Fibroblast of pulmonary artery (primary cell): ENCODE results near the gene CORO2B.
A peak's percentile ranks its signal among the peaks of the same experiment; 100 is the strongest.

Source experiments
- DNase-seq: peaks from one replicate; pipeline ENCODE4 v3.0.0-alpha.2; 2010; ENCODE audit warnings: low read depth
- H3K4me3 ChIP-seq: replicated peaks from 2 replicates; pipeline ENCODE4 v1.5.1; 2011; ENCODE audit warnings: low read depth, mild to moderate bottlenecking, control low read depth, low read length, moderate library complexity
- CTCF ChIP-seq: IDR thresholded peaks from 2 replicates; pipeline ENCODE4 v1.5.1; 2011; ENCODE audit warnings: mild to moderate bottlenecking, control low read depth, low read length, inconsistent platforms; ENCODE audit errors: missing control alignments

Gene CORO2B

DNA sequence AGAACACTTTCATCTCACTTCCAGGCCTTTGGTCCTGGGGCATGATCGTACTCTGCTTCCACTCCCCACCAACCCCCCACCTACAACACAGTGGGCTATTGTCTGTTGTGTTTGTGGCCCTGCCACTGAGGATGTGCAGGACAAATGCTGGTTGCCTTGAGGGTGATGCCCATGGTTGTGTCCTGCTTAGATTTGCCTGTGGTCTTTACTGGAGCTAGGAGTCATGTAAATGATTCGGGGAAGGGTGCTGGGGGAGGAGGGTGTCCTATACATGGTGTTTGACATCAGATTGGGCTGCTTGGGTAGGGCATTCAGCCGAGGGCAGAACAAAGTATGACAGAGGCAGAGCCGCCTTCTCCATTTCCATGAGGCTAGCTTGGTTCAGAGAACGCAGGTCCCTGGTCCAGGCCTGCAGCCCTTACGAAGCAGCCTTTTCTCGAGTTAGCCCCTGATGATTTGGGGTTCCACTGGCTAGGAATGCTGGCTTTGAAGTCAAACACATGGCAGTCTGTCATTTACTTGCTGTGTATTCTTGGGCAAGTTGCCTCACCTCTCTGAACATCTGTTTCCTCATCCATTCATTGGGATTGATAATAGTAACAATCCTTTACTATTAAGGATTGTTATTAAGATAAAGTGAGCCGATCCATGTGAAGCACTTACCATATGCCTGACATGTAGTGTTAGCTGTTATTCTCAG lies 6.9 kb downstream of the CORO2B start:
- no peak for TF ChIP-seq CTCF
- no peak overlapping the region for H3K4me3 ChIP-seq
- no peak for DNase-seq

GRCh38 chr15:68586274-68586961 lies 7.6 kb downstream of the CORO2B start:
- peak; percentile 66 for DNase-seq
- no peak for TF ChIP-seq CTCF
- H3K4me3 ChIP-seq: no peak overlapping the region

- DNase-seq: no peak
- no peak overlapping the region for H3K4me3 ChIP-seq
- no peak for TF ChIP-seq CTCF
These were observed 9.1 kb downstream of the CORO2B start for GRCh38 chr15:68587769-68588385.

GRCh38 chr15:68589053-68589452 lies 10.3 kb downstream of the CORO2B start:
- H3K4me3 ChIP-seq: no peak overlapping the region
- no peak for TF ChIP-seq CTCF
- no peak for DNase-seq

GRCh38 chr15:68589783-68590710 lies 11.3 kb downstream of the CORO2B start:
- DNase-seq: no peak
- TF ChIP-seq CTCF: no peak
- H3K4me3 ChIP-seq: no peak overlapping the region

DNA sequence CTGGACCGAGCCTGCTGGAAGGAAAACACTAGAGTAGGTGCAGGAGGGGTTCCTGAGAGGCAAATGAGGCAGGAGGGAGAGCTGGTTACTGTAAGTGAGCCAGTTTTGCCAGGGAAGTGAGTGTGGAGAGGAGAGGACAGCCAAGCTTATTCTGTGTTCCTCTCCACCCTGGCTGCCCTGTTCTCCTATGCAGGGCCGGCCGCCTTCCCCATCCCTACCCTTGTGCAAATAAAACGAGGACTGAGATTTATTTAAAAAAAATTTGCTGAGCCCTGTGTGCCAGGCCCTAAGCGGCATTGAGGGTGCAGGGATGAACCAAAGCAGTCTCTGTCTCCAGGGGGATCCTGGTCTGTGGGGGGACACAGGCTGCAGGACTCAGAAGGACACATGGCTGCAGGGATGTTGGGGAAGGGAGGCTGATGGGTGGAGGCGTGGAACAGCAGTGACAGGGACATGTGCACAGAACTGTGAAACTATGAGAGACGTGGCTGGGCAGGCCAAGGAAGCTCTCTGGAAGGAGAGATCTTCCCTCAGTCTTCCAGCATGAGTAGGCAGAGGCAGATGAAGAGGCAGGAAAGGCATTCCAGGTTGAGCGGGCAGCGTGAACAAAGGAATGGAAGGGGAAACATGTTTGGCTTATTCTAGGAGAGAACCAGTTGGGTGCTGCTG lies 12.1 kb downstream of the CORO2B start:
- no peak for TF ChIP-seq CTCF
- DNase-seq: no peak
- H3K4me3 ChIP-seq: no peak overlapping the region
